ENCODE measurements around the gene ANKMY1.

DNA sequence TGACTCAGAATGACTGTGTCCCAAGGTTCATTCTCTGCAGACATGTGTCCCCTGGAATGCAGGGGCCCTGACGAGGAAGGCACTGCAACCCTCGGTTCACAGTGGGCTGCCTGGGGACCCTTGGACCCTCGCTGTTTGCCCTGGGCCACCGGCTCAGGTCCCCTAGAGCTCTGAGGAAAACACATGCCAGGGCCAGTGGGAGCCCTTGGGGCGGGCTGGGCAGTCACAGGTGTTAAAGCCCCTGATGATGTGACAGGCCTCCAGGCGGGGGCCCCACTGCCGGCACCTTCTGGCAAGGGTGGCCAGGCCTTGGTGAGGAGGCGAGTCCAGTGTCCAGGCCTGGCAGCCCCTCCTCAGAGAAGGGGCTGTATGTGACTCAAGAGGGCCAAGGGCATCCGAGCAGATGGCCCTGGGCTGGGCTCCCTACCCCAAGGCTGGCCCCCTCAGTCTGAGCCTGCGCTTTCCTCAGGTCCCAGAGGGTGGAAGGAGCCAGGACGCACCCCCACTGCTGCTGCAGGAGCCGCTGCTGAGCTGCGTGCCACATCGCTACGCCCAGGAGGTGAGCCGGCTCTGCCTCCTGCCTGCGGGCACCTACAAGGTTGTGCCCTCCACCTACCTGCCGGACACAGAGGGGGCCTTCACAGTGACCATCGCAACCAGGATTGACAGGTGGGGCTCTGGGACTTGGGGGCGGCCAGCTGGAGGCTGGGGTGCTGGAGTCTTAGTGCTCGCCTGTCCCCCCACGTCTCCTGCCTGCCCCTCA lies 39.8 kb upstream of the ANKMY1 start:
- no peak for TF ChIP-seq CTCF (IDR thresholded peaks at IDR 0.05; ENCODE audit: insufficient read depth, low read length, poor library complexity, severe bottlenecking)
- TF ChIP-seq EZH2phosphoT487 (conservative IDR thresholded peaks at IDR 0.05; ENCODE audit: low read length): no peak

Measured in SU-DHL-6 (cell line).